ENCODE data around the gene STK32C. TPM values are rescaled to one million over a fixed set of nuclear protein-coding genes. Genes with fewer than 3 reads are reported as not detected.

STK32C gene
- polyA plus RNA-seq, 1 donor from 2014 or later, result 23.2 TPM

DNA sequence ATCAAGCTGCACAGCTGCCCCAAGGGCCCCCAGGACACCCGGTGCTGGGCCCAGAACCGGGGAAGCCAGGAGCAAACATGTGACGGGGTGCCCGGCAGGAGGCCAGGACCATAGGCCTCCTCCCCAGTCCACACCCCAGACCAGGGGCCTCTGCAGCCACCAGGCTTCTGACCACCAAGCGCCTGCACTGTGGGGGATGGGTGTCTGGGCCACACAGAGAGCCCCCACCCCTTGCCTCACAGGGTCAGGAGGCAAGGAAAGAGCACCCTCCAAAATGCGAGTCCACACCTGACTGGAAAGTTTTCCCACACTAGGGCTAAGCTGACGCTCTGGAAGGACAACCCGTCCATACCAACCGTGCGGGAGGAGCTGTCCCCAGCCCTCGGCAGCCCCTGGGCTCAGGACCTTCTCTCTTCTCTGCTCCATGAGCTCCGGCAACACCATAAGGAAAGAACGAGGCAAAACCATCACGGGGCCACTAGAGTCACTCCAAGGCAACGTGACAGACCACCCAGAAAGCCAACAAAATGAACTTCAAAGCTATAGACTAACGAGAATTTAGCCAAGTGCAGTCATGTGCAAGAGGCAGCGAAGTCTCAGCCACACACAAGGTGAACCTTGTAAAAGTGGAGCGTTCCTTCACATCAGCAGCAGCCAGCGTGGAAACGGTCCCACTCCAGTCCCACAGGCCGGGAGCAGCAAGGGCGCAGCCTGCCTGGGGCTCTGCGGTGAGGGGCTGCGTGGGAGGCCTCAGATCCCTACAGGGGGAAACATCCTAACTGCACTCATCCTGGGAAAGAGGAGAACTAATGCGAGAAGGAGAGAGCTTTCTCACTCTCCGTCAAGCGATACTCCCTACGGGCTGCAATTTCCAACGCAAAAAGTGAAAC is 5.1 kb downstream of the STK32C start:
- H3K4me3 ChIP-seq (ENCODE audit: low read length), result no peak overlapping the region

DNA sequence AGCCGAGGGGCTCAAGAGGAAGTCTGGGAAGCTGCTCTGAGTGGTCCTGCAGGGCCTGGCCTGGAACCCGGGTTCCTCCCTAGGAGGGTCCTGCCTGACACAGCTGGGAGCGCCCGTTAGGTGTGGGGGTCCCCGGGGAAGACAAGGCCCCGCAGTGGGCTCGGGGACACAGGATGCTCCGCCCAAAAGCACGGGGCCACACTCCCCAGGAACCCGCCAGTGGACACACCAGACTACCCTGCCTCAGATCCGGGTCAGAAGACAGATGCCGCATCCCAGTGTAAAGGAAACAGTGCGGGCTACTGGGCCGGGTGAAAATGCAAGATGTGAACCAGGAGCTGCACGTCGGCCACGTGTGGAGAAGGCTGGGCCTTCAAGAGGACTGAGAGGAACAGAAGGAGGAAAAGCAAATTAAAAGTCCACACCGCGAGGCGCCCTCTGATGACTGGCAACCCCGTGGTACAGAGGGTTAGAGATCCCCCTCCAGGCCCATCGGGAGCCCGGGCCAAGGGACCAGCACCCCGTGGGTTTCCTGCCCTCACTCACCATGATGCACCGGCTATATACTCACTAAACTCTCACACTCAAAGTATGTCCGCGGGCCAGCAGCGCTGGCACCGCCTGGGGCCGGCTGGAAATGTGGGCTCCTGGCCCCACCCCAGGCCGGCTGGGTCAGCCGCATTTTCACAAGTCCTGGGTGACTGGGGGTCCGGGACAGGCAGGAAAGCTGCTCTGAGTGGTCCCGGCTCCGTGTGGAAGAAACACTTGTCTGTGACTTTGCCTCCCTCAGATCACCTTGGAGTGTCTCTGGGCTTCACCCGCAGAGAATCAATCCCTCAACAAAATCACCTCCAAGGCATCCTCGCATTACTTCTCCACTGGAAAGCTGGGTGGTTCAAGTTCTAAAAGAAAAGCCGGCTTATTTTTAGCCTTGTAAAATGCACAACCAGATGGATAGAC is 6.1 kb downstream of the STK32C start:
- no peaks in the 10 kb centered on the region for H4K20me1 ChIP-seq (ENCODE audit: insufficient read depth)
- H3K9me2 ChIP-seq (ENCODE audit: insufficient read depth, low read length), result no peaks in the 10 kb centered on the region
- no peaks in the 10 kb centered on the region for H3K9me3 ChIP-seq (ENCODE audit: low read length)
- H3K9ac ChIP-seq (ENCODE audit: low read length), result no peak overlapping the region
- no peak overlapping the region for H3K27ac ChIP-seq (ENCODE audit: low read length)
- no peak overlapping the region for H2AFZ ChIP-seq (ENCODE audit: low read depth, low read length)
- H3K4me3 ChIP-seq (ENCODE audit: low read length), result no peak overlapping the region
- H3F3A ChIP-seq (ENCODE audit: insufficient read depth, low read length, poor library complexity, severe bottlenecking), result no peaks in the 10 kb centered on the region
- H3K36me3 ChIP-seq (ENCODE audit: insufficient read depth, low read length), result no peaks in the 10 kb centered on the region
- H3K79me2 ChIP-seq (replicated peaks; ENCODE audit: insufficient read depth, low read length), result no peaks in the 10 kb centered on the region
- H3K27me3 ChIP-seq (ENCODE audit: insufficient read depth, low read depth, low read length), result no peaks in the 10 kb centered on the region
- H3K4me2 ChIP-seq (ENCODE audit: low read length), result no peak overlapping the region
- TF ChIP-seq EP300 (conservative IDR thresholded peaks at IDR 0.05; ENCODE audit: poor library complexity, severe bottlenecking) (no peak), RAD21 (conservative IDR thresholded peaks at IDR 0.05) (no peak), MXI1 (conservative IDR thresholded peaks at IDR 0.05; ENCODE audit: poor library complexity, severe bottlenecking) (no peak), SMC3 (conservative IDR thresholded peaks at IDR 0.05; ENCODE audit: poor library complexity) (no peak)
- TF ChIP-seq, protein P1, sequence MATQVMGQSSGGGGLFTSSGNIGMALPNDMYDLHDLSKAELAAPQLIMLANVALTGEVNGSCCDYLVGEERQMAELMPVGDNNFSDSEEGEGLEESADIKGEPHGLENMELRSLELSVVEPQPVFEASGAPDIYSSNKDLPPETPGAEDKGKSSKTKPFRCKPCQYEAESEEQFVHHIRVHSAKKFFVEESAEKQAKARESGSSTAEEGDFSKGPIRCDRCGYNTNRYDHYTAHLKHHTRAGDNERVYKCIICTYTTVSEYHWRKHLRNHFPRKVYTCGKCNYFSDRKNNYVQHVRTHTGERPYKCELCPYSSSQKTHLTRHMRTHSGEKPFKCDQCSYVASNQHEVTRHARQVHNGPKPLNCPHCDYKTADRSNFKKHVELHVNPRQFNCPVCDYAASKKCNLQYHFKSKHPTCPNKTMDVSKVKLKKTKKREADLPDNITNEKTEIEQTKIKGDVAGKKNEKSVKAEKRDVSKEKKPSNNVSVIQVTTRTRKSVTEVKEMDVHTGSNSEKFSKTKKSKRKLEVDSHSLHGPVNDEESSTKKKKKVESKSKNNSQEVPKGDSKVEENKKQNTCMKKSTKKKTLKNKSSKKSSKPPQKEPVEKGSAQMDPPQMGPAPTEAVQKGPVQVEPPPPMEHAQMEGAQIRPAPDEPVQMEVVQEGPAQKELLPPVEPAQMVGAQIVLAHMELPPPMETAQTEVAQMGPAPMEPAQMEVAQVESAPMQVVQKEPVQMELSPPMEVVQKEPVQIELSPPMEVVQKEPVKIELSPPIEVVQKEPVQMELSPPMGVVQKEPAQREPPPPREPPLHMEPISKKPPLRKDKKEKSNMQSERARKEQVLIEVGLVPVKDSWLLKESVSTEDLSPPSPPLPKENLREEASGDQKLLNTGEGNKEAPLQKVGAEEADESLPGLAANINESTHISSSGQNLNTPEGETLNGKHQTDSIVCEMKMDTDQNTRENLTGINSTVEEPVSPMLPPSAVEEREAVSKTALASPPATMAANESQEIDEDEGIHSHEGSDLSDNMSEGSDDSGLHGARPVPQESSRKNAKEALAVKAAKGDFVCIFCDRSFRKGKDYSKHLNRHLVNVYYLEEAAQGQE (IDR thresholded peaks at IDR 0.05; ENCODE audit: borderline replicate concordance), result no peak
- TF ChIP-seq, protein P2, sequence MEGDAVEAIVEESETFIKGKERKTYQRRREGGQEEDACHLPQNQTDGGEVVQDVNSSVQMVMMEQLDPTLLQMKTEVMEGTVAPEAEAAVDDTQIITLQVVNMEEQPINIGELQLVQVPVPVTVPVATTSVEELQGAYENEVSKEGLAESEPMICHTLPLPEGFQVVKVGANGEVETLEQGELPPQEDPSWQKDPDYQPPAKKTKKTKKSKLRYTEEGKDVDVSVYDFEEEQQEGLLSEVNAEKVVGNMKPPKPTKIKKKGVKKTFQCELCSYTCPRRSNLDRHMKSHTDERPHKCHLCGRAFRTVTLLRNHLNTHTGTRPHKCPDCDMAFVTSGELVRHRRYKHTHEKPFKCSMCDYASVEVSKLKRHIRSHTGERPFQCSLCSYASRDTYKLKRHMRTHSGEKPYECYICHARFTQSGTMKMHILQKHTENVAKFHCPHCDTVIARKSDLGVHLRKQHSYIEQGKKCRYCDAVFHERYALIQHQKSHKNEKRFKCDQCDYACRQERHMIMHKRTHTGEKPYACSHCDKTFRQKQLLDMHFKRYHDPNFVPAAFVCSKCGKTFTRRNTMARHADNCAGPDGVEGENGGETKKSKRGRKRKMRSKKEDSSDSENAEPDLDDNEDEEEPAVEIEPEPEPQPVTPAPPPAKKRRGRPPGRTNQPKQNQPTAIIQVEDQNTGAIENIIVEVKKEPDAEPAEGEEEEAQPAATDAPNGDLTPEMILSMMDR (IDR thresholded peaks at IDR 0.05; ENCODE audit: poor library complexity, severe bottlenecking), result no peak

More for the DNA sequence above, 5.1 kb downstream of the STK32C start:
- H3K27ac ChIP-seq (ENCODE audit: low read length), result no peak overlapping the region
- TF ChIP-seq, protein P2 (IDR thresholded peaks at IDR 0.05; ENCODE audit: poor library complexity, severe bottlenecking), result no peak
- no peak for TF ChIP-seq EZH2 (IDR thresholded peaks at IDR 0.05; ENCODE audit: borderline replicate concordance, insufficient read depth, low read length, poor library complexity, severe bottlenecking)
- no peak for TF ChIP-seq SMC3 (conservative IDR thresholded peaks at IDR 0.05; ENCODE audit: poor library complexity)
- TF ChIP-seq MXI1 (conservative IDR thresholded peaks at IDR 0.05; ENCODE audit: poor library complexity, severe bottlenecking), result no peak
- no peak for TF ChIP-seq POLR2AphosphoS5 (IDR thresholded peaks at IDR 0.05)
- TF ChIP-seq EP300 (conservative IDR thresholded peaks at IDR 0.05; ENCODE audit: poor library complexity, severe bottlenecking), result no peak
- TF ChIP-seq RAD21 (conservative IDR thresholded peaks at IDR 0.05), result no peak
- TF ChIP-seq, protein P1 (IDR thresholded peaks at IDR 0.05; ENCODE audit: borderline replicate concordance), result no peak
- no peak for TF ChIP-seq TAF1 (IDR thresholded peaks at IDR 0.05; ENCODE audit: low read depth)
- no peak overlapping the region for H3K9ac ChIP-seq (ENCODE audit: low read length)
- H2AFZ ChIP-seq (ENCODE audit: low read depth, low read length), result no peak overlapping the region
- no peaks in the 10 kb centered on the region for H3K9me3 ChIP-seq (ENCODE audit: low read length)
- no peaks in the 10 kb centered on the region for H3F3A ChIP-seq (ENCODE audit: insufficient read depth, low read length, poor library complexity, severe bottlenecking)
- H3K79me2 ChIP-seq (replicated peaks; ENCODE audit: insufficient read depth, low read length), result no peaks in the 10 kb centered on the region
- H3K9me2 ChIP-seq (ENCODE audit: insufficient read depth, low read length), result no peaks in the 10 kb centered on the region
- no peaks in the 10 kb centered on the region for H4K20me1 ChIP-seq (ENCODE audit: insufficient read depth)
- H3K36me3 ChIP-seq (ENCODE audit: insufficient read depth, low read length), result no peaks in the 10 kb centered on the region
- no peak overlapping the region for H3K4me2 ChIP-seq (ENCODE audit: low read length)
- no peaks in the 10 kb centered on the region for H3K27me3 ChIP-seq (ENCODE audit: insufficient read depth, low read depth, low read length)

All from neural cell (in vitro differentiated cells).